ENCODE measurements around the gene PACS2. TPM values are rescaled to one million over a fixed set of nuclear protein-coding genes. Genes with fewer than 3 reads are reported as not detected.
"Not testable (repeated sequence)": the region's sequence is repeated elsewhere in the genome, so short reads cannot be mapped to it uniquely, and the experiment has no call there.

PACS2 gene
- polyA plus RNA-seq, 3 donors: 3.1 to 87.0 (median 3.7) TPM

DNA sequence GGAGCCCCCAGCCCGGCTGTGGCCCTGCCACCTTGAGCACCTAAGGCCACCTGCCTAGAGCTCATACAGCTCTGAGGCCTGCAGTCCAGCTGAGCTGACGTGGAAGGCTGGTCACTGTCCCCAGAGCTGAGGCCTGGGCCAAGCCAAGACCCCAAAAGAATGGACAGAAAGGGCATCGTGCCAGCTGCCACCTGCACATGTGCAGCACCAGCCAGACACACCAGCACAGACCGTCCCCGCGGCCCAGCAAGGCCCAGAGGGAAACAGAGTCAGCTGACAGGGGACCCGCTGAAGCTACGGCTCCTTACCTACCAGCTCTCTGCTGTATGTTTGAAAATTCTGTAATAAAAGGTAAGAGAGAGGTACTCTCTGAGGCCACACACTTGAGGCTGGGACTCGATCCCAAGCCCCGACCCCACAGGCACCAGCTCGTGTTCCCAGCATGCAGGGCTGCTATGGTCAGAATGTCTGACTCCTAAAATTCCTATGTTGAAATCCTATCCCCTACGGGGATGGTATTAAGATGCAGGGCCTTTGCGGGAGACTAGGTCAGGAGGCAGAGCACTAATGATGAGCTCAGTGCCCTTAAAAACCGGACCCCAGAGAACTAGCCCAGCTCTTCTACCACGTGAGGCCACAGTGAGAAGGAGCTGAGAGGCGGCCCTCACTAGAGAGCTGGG, 39.1 kb upstream of the PACS2 start:
- no peaks in the 10 kb centered on the region for H3K27me3 Mint-ChIP-seq (ENCODE audit: low read depth in 3 of 3)
- Histone ChIP-seq H3K79me2 (ENCODE audit: insufficient read depth, low read length) (peaks cover 29% of the 10 kb centered on the region), H3K27me3 (ENCODE audit: control insufficient read depth in 2 of 2, insufficient read depth in 2 of 2, low read length in 2 of 2) (no peaks in the 10 kb centered on the region), H3K4me1 (ENCODE audit: control insufficient read depth in 1 of 2, insufficient read depth in 2 of 2, low read length in 2 of 2) (no peaks in the 10 kb centered on the region), H3K4me2 (replicated peaks; ENCODE audit: extremely low read depth, low read length, poor library complexity, severe bottlenecking) (no peak overlapping the region), H2AFZ (ENCODE audit: insufficient read depth, low read depth, low read length, poor library complexity, severe bottlenecking) (no peak overlapping the region), H3K36me3 (replicated peaks in 1 of 2; ENCODE audit: control insufficient read depth in 1 of 2, insufficient read depth in 2 of 2, low read length in 2 of 2) (peaks cover 4 to 11% of the 10 kb centered on the region in 2 donors), H3K4me3 (replicated peaks in 1 of 3; ENCODE audit: low read depth in 2 of 3, low read length in 3 of 3) (no peak overlapping the region), H4K20me1 (ENCODE audit: insufficient read depth, low read length) (peaks cover 54% of the 10 kb centered on the region), H3K9ac (ENCODE audit: insufficient read depth, low read length, poor library complexity, severe bottlenecking) (no peak overlapping the region), H3K27ac (ENCODE audit: low read depth in 1 of 2, low read length in 2 of 2) (no peak overlapping the region), H3K9me3 (replicated peaks in 1 of 2; ENCODE audit: control insufficient read depth in 1 of 2, insufficient read depth in 1 of 2, low read length in 2 of 2) (no peaks in the 10 kb centered on the region)
- WGBS (ENCODE audit: insufficient coverage): 100% methylated on average over 8 of the region's 16 CpGs
- no peak for DNase-seq
- no peak overlapping the region for H3K4me3 Mint-ChIP-seq
- TF ChIP-seq, protein P1, sequence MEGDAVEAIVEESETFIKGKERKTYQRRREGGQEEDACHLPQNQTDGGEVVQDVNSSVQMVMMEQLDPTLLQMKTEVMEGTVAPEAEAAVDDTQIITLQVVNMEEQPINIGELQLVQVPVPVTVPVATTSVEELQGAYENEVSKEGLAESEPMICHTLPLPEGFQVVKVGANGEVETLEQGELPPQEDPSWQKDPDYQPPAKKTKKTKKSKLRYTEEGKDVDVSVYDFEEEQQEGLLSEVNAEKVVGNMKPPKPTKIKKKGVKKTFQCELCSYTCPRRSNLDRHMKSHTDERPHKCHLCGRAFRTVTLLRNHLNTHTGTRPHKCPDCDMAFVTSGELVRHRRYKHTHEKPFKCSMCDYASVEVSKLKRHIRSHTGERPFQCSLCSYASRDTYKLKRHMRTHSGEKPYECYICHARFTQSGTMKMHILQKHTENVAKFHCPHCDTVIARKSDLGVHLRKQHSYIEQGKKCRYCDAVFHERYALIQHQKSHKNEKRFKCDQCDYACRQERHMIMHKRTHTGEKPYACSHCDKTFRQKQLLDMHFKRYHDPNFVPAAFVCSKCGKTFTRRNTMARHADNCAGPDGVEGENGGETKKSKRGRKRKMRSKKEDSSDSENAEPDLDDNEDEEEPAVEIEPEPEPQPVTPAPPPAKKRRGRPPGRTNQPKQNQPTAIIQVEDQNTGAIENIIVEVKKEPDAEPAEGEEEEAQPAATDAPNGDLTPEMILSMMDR (IDR thresholded peaks at IDR 0.05): no peak
- H3K9me3 Mint-ChIP-seq: no peaks in the 10 kb centered on the region
- intact Hi-C loops (cut with micrococcal nuclease): no loop called here
- H3K4me1 Mint-ChIP-seq: no peaks in the 10 kb centered on the region
- H3K36me3 Mint-ChIP-seq: peaks cover 10 to 25% of the 10 kb centered on the region in 2 donors
- no peak overlapping the region for H3K27ac Mint-ChIP-seq

DNA sequence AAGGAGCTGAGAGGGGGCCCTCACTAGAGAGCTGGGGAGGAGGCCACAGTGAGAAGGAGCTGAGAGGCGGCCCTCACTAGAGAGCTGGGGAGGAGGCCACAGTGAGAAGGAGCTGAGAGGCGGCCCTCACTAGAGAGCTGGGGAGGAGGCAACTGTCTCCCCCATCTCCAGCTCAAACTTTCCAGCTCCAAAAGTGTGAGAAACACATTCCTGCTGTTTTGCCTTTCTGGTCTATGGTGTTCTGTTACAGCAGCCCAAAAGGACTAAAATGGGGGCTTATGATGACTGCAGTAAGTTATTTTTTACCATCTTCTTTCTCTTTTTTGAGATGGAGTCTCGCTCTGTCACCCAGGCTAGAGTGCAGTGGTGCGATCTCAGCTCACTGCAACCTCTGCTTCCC, 37.1 kb upstream of the PACS2 start:
- H3K36me3 Mint-ChIP-seq: peaks cover 12 to 30% of the 10 kb centered on the region in 2 donors
- H3K27me3 Mint-ChIP-seq (ENCODE audit: low read depth in 3 of 3); H3K4me2 ChIP-seq (replicated peaks; ENCODE audit: extremely low read depth, low read length, poor library complexity, severe bottlenecking); DNase-seq; H3K9me3 Mint-ChIP-seq; H3K9me3 ChIP-seq (replicated peaks in 1 of 2; ENCODE audit: control insufficient read depth in 1 of 2, insufficient read depth in 1 of 2, low read length in 2 of 2); H3K4me1 ChIP-seq (ENCODE audit: control insufficient read depth in 1 of 2, insufficient read depth in 2 of 2, low read length in 2 of 2); H3K27ac Mint-ChIP-seq; intact Hi-C loops (cut with micrococcal nuclease); H3K4me1 Mint-ChIP-seq; H3K27me3 ChIP-seq (ENCODE audit: control insufficient read depth in 2 of 2, insufficient read depth in 2 of 2, low read length in 2 of 2); H3K27ac ChIP-seq (ENCODE audit: low read depth in 1 of 2, low read length in 2 of 2); H3K9ac ChIP-seq (ENCODE audit: insufficient read depth, low read length, poor library complexity, severe bottlenecking); H3K4me3 ChIP-seq (replicated peaks in 1 of 3; ENCODE audit: low read depth in 2 of 3, low read length in 3 of 3); H2AFZ ChIP-seq (ENCODE audit: insufficient read depth, low read depth, low read length, poor library complexity, severe bottlenecking); H3K4me3 Mint-ChIP-seq: not testable (repeated sequence)
- peaks cover 7 to 11% of the 10 kb centered on the region in 2 donors for H3K36me3 ChIP-seq (replicated peaks in 1 of 2; ENCODE audit: control insufficient read depth in 1 of 2, insufficient read depth in 2 of 2, low read length in 2 of 2)
- WGBS (ENCODE audit: insufficient coverage): 100% methylated on average over 2 of the region's 4 CpGs
- H4K20me1 ChIP-seq (ENCODE audit: insufficient read depth, low read length): peaks cover 67% of the 10 kb centered on the region
- H3K79me2 ChIP-seq (ENCODE audit: insufficient read depth, low read length): peaks cover 41% of the 10 kb centered on the region
